Gastroesophageal sphincter (tissue), 3 donors: Measurements from ENCODE around the gene PIK3CA.
"Not testable (repeated sequence)": the region's sequence is repeated elsewhere in the genome, so short reads cannot be mapped to it uniquely, and the experiment has no call there.

Source experiments
- POLR2AphosphoS5 ChIP-seq: sonication (generic); formaldehyde crosslinking; IDR thresholded peaks from one replicate; pipeline ENCODE4 v1.6.1; 2017; ENCODE audit warnings: antibody characterized with exemption
- TF ChIP-seq, protein P1 (sequence below), 4 experiments: fragments of 200-600 bp in 2 of 4; fragments of 450-650 bp in 2 of 4; sonication (generic) in 1 of 4; IDR thresholded peaks; one replicate each; pipeline ENCODE4 v1.5.1; 2017 to 2019; ENCODE audit warnings: antibody characterized with exemption in 4 of 4, mild to moderate bottlenecking in 2 of 4, moderate library complexity in 2 of 4

DNA sequence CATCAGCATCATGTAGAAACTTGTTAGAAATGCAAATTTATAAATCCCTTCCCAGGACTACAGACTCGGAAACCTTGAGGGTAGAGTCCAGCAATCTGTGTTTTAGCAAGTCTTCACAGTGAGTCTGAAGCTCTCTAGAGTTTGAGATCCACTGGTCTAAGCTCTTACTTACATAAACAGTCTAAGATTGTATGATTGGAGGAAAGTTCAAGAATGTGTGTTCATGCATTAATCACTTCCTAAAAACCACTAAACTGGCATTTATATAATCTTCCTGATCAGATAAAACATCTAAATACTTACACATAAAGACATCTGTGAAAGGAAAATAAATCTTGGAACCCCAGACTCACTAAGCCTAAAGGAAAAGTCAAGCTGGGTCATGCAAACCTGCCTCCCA is 32.7 kb upstream of the PIK3CA start:
- not testable (repeated sequence) for TF ChIP-seq POLR2AphosphoS5
- TF ChIP-seq, protein P1, sequence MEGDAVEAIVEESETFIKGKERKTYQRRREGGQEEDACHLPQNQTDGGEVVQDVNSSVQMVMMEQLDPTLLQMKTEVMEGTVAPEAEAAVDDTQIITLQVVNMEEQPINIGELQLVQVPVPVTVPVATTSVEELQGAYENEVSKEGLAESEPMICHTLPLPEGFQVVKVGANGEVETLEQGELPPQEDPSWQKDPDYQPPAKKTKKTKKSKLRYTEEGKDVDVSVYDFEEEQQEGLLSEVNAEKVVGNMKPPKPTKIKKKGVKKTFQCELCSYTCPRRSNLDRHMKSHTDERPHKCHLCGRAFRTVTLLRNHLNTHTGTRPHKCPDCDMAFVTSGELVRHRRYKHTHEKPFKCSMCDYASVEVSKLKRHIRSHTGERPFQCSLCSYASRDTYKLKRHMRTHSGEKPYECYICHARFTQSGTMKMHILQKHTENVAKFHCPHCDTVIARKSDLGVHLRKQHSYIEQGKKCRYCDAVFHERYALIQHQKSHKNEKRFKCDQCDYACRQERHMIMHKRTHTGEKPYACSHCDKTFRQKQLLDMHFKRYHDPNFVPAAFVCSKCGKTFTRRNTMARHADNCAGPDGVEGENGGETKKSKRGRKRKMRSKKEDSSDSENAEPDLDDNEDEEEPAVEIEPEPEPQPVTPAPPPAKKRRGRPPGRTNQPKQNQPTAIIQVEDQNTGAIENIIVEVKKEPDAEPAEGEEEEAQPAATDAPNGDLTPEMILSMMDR (IDR thresholded peaks at IDR 0.05) = not testable (repeated sequence)
